Measurements from ENCODE around the gene SGTA. TPM values are rescaled to one million over a fixed set of nuclear protein-coding genes. Genes with fewer than 3 reads are reported as not detected.

SGTA gene
- total and polyA plus RNA-seq, 2 of the 8 experiments (the other 6 are each of a cell fraction or from before 2014, with no cell fraction given) = 86.8 to 130 TPM

GRCh38 chr19:2783781-2784145 lies 690 bp upstream of the SGTA start:
- WGBS, 2 experiments (ENCODE audit: extremely low coverage in 1 of 2, insufficient coverage in 1 of 2, insufficient read length in 1 of 2, insufficient replicate concordance in 2 of 2, low coverage in 1 of 2, low lambda C conversion rate in 2 of 2, missing lambda C conversion rate in 1 of 2) = 73% methylated on average over 7 of the region's 7 CpGs; no CpG with 5 or more reads in 1 of the 2 experiments
- peak overlapping the region; percentile 18 for H2BK12ac ChIP-seq (ENCODE audit: low read depth, low read length)
- H3K9ac ChIP-seq (replicated peaks in 1 of 4; ENCODE audit: extremely low read depth in 1 of 4, low read depth in 3 of 4, low read length in 3 of 4) = peak overlapping the region in 1 of 4 experiments; percentile 40; a peak in 1 of 7 replicates
- peak overlapping the region; percentile 58 to 75 for H3K4me2 ChIP-seq (ENCODE audit: insufficient read depth in 1 of 2, low read depth in 2 of 2, low read length in 2 of 2)
- H4K20me1 ChIP-seq (replicated peaks in 1 of 2; ENCODE audit: control insufficient read depth in 1 of 2, insufficient read depth in 2 of 2, low read length in 2 of 2) = peaks cover 7 to 28% of the 10 kb centered on the region in 2 experiments
- H3K79me2 ChIP-seq (ENCODE audit: control insufficient read depth in 1 of 2, insufficient read depth in 2 of 2, low read length in 2 of 2) = peaks cover 45 to 74% of the 10 kb centered on the region in 2 experiments
- no peak overlapping the region for H3K4ac ChIP-seq (replicated peaks; ENCODE audit: insufficient read length, low read depth, low read length)
- H4K5ac ChIP-seq (ENCODE audit: insufficient read length, low read depth, low read length) = no peak overlapping the region
- peak overlapping the region in 1 of 4 experiments; percentile 88; a peak in 2 of 8 replicates for H3K4me3 ChIP-seq (ENCODE audit: extremely low read depth in 1 of 4, insufficient read depth in 2 of 4, low read depth in 3 of 4, low read length in 4 of 4)
- peak overlapping the region; percentile 4; the same call in 1 of the 2 replicates for H3K27ac ChIP-seq (ENCODE audit: low read depth, low read length)
- H3K4me1 ChIP-seq (replicated peaks in 1 of 4; ENCODE audit: control insufficient read depth in 3 of 4, insufficient read depth in 4 of 4, low read length in 3 of 4) = peaks cover 0 to 6% (median 2%) of the 10 kb centered on the region in 4 experiments; a peak in 4 of 7 replicates
- no peak overlapping the region for H3K14ac ChIP-seq (ENCODE audit: insufficient read length)
- H3K18ac ChIP-seq (ENCODE audit: extremely low read depth, low read length) = no peak overlapping the region
- no peak overlapping the region for H2BK15ac ChIP-seq (ENCODE audit: low read length)
- H3K36me3 ChIP-seq (ENCODE audit: control insufficient read depth in 2 of 4, insufficient read depth in 4 of 4, low read length in 3 of 4) = peaks cover 0 to 8% (median under 1%) of the 10 kb centered on the region in 4 experiments; a peak in 1 of 8 replicates
- H2BK20ac ChIP-seq (ENCODE audit: low read length) = no peak overlapping the region
- ChIA-PET POLR2A (ENCODE audit: partially characterized antibody) (interaction anchor here (0.6 to 1.8 kb wide), 5 partner anchors 15 to 357 kb away, joined by 3 to 7 read pairs (median 4); partner anchors contain the start of genes GADD45B and TIMM13), CTCF (ENCODE audit: partially characterized antibody) (interaction anchor here (0.6 to 0.7 kb wide), 2 partner anchors 38 to 145 kb away, joined by 3 to 4 read pairs; no protein-coding TSS in a partner anchor)
- H3K23ac ChIP-seq (ENCODE audit: insufficient read length) = no peak overlapping the region
- no peak overlapping the region for H2BK5ac ChIP-seq (ENCODE audit: low read depth, low read length)
- DNase-seq (ENCODE audit: low read depth in 1 of 2, low spot score in 2 of 2) (no peak), FAIRE-seq (no peak)
- H4K8ac ChIP-seq (ENCODE audit: extremely low read depth, insufficient read depth, low read length) = no peak overlapping the region
- H2BK120ac ChIP-seq (replicated peaks; ENCODE audit: low read depth, low read length) = no peak overlapping the region
- H3K79me1 ChIP-seq (ENCODE audit: low read depth, low read length) = peaks cover 11% of the 10 kb centered on the region; the same call in 1 of the 2 replicates
- H3K23me2 ChIP-seq (ENCODE audit: low read depth, low read length) = peaks cover 10% of the 10 kb centered on the region
- no peaks in the 10 kb centered on the region for H3K9me3 ChIP-seq (ENCODE audit: insufficient read depth in 2 of 2, low read depth in 1 of 2, low read length in 1 of 2)
- no peak overlapping the region for H3K56ac ChIP-seq (replicated peaks; ENCODE audit: insufficient read length, low read depth, low read length)
- H2AK5ac ChIP-seq (ENCODE audit: low read depth, low read length) = no peak overlapping the region
- H3K27me3 ChIP-seq (replicated peaks in 1 of 4; ENCODE audit: control insufficient read depth in 3 of 4, extremely low read depth in 1 of 4, insufficient read depth in 3 of 4, low read length in 3 of 4) = no peaks in the 10 kb centered on the region
- peak overlapping the region; percentile 25; the same call in 1 of the 2 replicates for H2AFZ ChIP-seq (ENCODE audit: low read length)
- no peak overlapping the region for H4K91ac ChIP-seq (replicated peaks; ENCODE audit: insufficient read length, low read length)
- TF ChIP-seq BRCA1 (IDR thresholded peaks at IDR 0.05; ENCODE audit: low read depth, low read length) = no peak
- no peak for TF ChIP-seq RNF2 (IDR thresholded peaks at IDR 0.05; ENCODE audit: borderline replicate concordance, low read depth, low read length, missing control alignments, poor library complexity, severe bottlenecking)
- TF ChIP-seq MAX (IDR thresholded peaks at IDR 0.05) = no peak
- TF ChIP-seq POU5F1 (IDR thresholded peaks at IDR 0.05; ENCODE audit: low read depth, low read length) = no peak
- TF ChIP-seq EP300 (IDR thresholded peaks at IDR 0.05; ENCODE audit: borderline replicate concordance in 1 of 2, low read depth in 2 of 2, low read length in 2 of 2) = no peak
- TF ChIP-seq CBX8 (IDR thresholded peaks at IDR 0.05; ENCODE audit: borderline replicate concordance, low read depth, low read length) = no peak
- TF ChIP-seq ATF2 (IDR thresholded peaks at IDR 0.05; ENCODE audit: low read length) = no peak
- TF ChIP-seq CHD1 (IDR thresholded peaks at IDR 0.05; ENCODE audit: low read depth, low read length) = no peak
- no peak for TF ChIP-seq EGR1 (IDR thresholded peaks at IDR 0.05; ENCODE audit: borderline replicate concordance, low read depth, low read length)
- no peak for TF ChIP-seq TAF7 (optimal IDR thresholded peaks at IDR 0.05; ENCODE audit: borderline replicate concordance, low read depth, low read length)

Measured in H1 (cell line).